ENCODE measurements around the gene PHEX.

GRCh38 chrX:22184096-22184495 lies 152.0 kb downstream of the PHEX start:
- TF ChIP-seq CTCF (IDR thresholded peaks at IDR 0.05) (no peak), ZFX (IDR thresholded peaks at IDR 0.05; ENCODE audit: borderline replicate concordance) (no peak)
